ENCODE data around the gene IRX4.
"Not testable (repeated sequence)": the region's sequence is repeated elsewhere in the genome, so short reads cannot be mapped to it uniquely, and the experiment has no call there.

Gene IRX4

GRCh38 chr5:1856596-1857255 lies 26.0 kb downstream of the IRX4 start:
- no peak for DNase-seq (ENCODE audit: low read depth)

DNA sequence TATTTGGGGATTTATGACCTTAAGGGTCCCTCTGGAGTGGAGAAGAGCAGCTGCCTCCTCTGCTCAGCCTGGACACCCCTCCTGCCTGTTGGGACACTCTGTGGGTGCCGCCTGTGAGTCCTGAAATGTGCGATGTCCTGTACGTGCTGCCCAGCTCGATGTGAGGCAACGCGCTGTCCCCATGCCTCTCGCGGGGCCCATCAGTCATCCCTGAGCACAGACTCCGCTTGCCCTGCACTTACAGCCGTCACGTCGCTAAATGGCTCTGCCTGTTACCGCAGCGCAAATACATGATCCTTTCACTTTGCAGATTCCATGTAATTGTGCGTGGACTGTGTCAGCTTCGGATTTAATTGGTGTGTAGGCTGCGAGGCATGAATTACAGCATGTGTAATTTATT lies 27.1 kb downstream of the IRX4 start:
- no peak for DNase-seq (ENCODE audit: low read depth)

- DNase-seq (ENCODE audit: low read depth), result no peak
Observed at GRCh38 chr5:1855075-1855474, 27.6 kb downstream of the IRX4 start.

GRCh38 chr5:1853531-1853930 lies 29.2 kb downstream of the IRX4 start:
- DNase-seq (ENCODE audit: low read depth), result no peak

- no peak for DNase-seq (ENCODE audit: low read depth)
Observed at GRCh38 chr5:1852324-1852947, 30.3 kb downstream of the IRX4 start.

- no peak for DNase-seq (ENCODE audit: low read depth)
Observed at GRCh38 chr5:1851290-1851934, 31.3 kb downstream of the IRX4 start.

DNA sequence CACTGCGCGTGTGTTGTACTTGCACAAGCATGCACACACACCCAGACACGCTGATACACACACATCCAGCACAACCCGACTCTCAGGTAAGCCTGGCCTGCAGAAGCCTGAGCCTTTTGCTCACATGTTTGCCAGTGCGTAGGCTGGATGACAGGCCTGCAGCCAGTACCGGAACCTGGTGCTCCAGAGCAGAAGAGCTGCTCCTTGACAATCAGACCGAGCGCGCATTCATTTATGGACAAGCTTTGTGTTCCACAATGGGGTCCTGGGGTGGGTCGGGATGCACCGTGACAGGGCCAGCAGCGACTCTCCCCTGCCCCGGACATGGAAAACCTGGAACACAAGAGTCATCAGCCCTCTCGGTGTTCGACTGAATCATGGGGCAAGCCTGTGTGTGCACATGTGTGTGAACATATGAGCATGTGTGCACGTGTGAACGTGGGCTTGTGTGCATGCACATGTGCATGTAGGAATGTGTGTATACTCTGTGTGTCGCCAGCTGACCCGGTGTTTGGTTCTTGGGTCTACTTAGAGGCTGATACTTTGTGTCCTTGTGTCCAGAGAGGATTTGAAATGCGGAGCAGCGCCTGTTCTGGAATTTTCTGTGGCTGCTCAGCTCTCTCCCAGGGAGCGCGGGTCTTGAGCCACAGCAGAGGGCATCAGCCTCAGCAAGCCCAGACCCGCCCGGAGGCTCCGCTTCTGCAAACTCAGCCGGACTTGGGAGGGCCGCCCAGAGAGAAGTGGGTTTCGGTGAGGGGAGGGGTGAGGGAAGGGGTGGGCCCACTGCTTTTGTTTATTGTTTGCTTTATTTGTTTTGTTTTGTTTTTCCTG lies 32.2 kb downstream of the IRX4 start:
- no peak for DNase-seq (ENCODE audit: low read depth)

- DNase-seq (ENCODE audit: low read depth), result no peak
Observed at GRCh38 chr5:1847611-1848010, 35.1 kb downstream of the IRX4 start.

DNA sequence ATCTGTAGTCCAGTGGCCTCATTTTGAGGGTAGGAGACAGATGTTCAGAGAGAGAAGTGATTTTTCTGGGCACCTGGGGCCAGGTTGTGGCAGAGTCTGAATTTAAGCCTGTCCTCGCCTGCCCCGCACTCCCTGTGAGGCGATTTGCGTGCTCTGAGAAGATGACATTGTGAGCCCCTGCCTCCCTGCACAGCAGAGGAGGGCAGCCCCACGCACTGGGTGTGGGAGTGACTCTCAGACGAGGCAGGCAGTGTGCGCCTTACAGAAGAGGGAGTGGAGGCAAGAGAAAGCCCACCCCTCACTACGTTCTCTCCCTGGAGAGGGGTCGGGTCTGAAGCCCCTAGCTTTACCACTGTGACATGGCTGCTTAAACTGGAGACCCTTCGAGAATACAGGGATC lies 35.7 kb downstream of the IRX4 start:
- no peak for DNase-seq (ENCODE audit: low read depth)

GRCh38 chr5:1846583-1846982 lies 36.1 kb downstream of the IRX4 start:
- DNase-seq (ENCODE audit: low read depth), result no peak

- no peak for DNase-seq (ENCODE audit: low read depth)
Observed at GRCh38 chr5:1845696-1846095, 37.0 kb downstream of the IRX4 start.

DNA sequence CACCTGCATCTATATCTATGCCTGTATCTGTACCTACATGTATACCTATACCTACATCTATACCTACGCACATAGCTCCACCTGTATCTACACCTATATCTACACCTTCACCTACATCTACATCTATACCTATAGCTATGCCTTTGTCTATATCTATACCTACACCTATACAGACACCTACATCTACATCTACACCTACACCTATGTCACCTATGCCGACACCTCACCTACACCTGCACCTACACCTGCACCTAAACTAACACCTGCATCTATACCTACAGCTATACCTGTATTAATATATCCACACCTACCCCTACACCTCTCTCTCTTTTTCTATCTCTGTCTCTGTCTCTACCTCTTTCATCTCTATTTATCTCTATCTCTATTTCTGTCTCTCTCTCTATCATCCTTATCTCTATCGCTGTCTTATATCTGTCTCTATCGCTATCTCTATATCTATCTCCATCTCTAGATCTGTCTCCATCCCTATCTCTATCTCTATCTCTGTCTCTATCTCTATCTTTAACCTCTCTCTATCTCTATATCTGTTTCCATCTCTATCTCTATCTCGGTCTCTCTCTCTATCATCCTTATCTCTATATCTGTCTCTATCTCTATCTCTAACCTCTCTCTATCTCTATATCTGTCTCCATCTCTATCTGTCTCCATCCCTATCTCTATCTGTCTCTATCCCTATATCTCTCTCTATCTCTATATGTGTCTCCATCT lies 37.9 kb downstream of the IRX4 start:
- DNase-seq (ENCODE audit: low read depth), result no peak

DNA sequence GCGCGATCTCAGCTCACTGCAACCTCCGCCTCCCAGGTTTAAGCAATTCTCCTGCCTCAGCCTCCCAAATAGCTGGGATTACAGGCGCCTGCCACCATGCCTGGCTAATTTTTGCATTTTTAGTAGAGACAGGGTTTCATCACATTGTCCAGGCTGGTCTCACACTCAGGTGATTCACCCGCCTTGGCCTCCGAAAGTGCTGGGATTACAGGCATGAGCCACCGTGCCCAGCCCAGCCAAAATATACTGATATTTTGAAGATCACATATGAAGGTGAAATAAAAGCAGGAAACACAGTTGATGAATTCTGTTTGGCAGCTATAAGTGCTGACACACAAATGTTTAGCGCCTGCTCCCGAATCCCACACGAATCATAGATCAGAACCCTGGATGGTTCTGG lies 39.0 kb downstream of the IRX4 start:
- DNase-seq (ENCODE audit: low read depth), result not testable (repeated sequence)

DNA sequence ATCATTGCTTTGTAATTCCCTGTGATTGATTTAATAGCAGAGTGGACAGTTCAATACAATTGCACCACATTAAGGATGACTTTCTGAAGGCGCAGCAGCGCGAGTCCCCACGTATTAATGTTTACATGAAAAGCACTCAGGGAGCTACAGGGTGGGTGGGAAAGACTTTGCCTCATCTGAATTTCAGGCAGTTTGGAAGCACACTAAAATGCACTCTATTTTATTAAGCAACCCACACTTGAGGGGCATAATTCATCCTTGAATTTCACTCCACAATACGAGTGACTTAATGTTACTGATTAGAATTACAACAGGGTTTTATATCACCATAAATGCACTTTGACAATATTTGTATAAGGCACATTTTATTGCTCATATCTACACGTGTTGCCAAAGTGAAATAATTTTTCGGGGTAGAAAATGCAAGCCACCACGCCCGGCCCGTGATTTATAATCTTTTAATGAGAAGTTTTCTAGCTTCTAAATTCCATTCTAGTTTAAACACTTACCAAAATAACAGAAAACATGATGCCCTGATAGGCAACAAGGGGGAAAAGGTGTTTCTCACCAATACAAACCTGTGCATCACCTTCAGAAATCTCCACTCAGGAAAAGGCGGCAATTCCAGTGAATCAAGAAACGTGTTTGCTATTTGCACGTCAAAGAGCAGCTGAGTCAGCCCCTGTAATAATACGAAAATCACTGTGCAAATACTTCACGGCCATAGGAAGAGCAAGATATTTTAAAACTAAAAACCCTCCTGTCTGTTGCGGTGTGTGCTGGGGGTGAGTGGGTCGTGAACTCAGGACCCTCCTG lies 40.5 kb downstream of the IRX4 start:
- no peak for DNase-seq (ENCODE audit: low read depth)

- DNase-seq (ENCODE audit: low read depth), result no peak
Observed at GRCh38 chr5:1840741-1841521, 41.8 kb downstream of the IRX4 start.

- DNase-seq (ENCODE audit: low read depth), result no peak
Observed at GRCh38 chr5:1840071-1840547, 42.6 kb downstream of the IRX4 start.

- DNase-seq (ENCODE audit: low read depth), result no peak
Observed at GRCh38 chr5:1838013-1838412, 44.7 kb downstream of the IRX4 start.

- DNase-seq (ENCODE audit: low read depth), result no peak
Observed at GRCh38 chr5:1836891-1837880, 45.5 kb downstream of the IRX4 start.
